ENCODE data around the gene SNX5.

Gene SNX5

GRCh38 chr20:17946572-17947473 is 21.8 kb downstream of the SNX5 start:
- in situ Hi-C loops (cut with MboI; ENCODE audit: low pct_unique_long_range_greater_than_20kb, low sequenced_read_pairs): no loop called here
- no peak for DNase-seq

GRCh38 chr20:17946040-17946439 is 22.6 kb downstream of the SNX5 start:
- no peak for DNase-seq
- in situ Hi-C loops (cut with MboI; ENCODE audit: low pct_unique_long_range_greater_than_20kb, low sequenced_read_pairs): no loop called here

GRCh38 chr20:17944854-17945474 is 23.6 kb downstream of the SNX5 start:
- DNase-seq: no peak
- in situ Hi-C loops (cut with MboI; ENCODE audit: low pct_unique_long_range_greater_than_20kb, low sequenced_read_pairs): no loop called here

GRCh38 chr20:17943343-17943742 is 25.3 kb downstream of the SNX5 start:
- no peak for DNase-seq
- in situ Hi-C loops (cut with MboI; ENCODE audit: low pct_unique_long_range_greater_than_20kb, low sequenced_read_pairs): no loop called here

- DNase-seq: no peak
- in situ Hi-C loops (cut with MboI; ENCODE audit: low pct_unique_long_range_greater_than_20kb, low sequenced_read_pairs): no loop called here
These were observed 26.8 kb downstream of the SNX5 start for GRCh38 chr20:17941826-17942196.

- in situ Hi-C loops (cut with MboI; ENCODE audit: low pct_unique_long_range_greater_than_20kb, low sequenced_read_pairs): no loop called here
- DNase-seq: no peak
These were observed 27.3 kb downstream of the SNX5 start for GRCh38 chr20:17941087-17941825.

- peak; percentile 35 for DNase-seq
- in situ Hi-C loops (cut with MboI; ENCODE audit: low pct_unique_long_range_greater_than_20kb, low sequenced_read_pairs): no loop called here
These were observed 28.2 kb downstream of the SNX5 start for GRCh38 chr20:17940224-17940971.

GRCh38 chr20:17939622-17940223 is 28.9 kb downstream of the SNX5 start:
- in situ Hi-C loops (cut with MboI; ENCODE audit: low pct_unique_long_range_greater_than_20kb, low sequenced_read_pairs): no loop called here
- DNase-seq: peak; percentile 39

GRCh38 chr20:17938871-17939619 is 29.5 kb downstream of the SNX5 start:
- in situ Hi-C loops (cut with MboI; ENCODE audit: low pct_unique_long_range_greater_than_20kb, low sequenced_read_pairs): no loop called here
- peak; percentile 85 for DNase-seq

- in situ Hi-C loops (cut with MboI; ENCODE audit: low pct_unique_long_range_greater_than_20kb, low sequenced_read_pairs): no loop called here
These were observed 31.5 kb downstream of the SNX5 start for GRCh38 chr20:17936761-17937732.

GRCh38 chr20:17936286-17936760 is 32.3 kb downstream of the SNX5 start:
- in situ Hi-C loops (cut with MboI; ENCODE audit: low pct_unique_long_range_greater_than_20kb, low sequenced_read_pairs): no loop called here
- no peak for DNase-seq

More at GRCh38 chr20:17936761-17937732, 31.5 kb downstream of the SNX5 start:
- DNase-seq: no peak

- in situ Hi-C loops (cut with MboI; ENCODE audit: low pct_unique_long_range_greater_than_20kb, low sequenced_read_pairs): no loop called here
- DNase-seq: no peak
These were observed 32.8 kb downstream of the SNX5 start for GRCh38 chr20:17935761-17936160.

GRCh38 chr20:17935186-17935585 is 33.4 kb downstream of the SNX5 start:
- DNase-seq: no peak
- in situ Hi-C loops (cut with MboI; ENCODE audit: low pct_unique_long_range_greater_than_20kb, low sequenced_read_pairs): no loop called here

GRCh38 chr20:17934141-17934862 is 34.3 kb downstream of the SNX5 start:
- no peak for DNase-seq
- in situ Hi-C loops (cut with MboI; ENCODE audit: low pct_unique_long_range_greater_than_20kb, low sequenced_read_pairs): no loop called here

- no peak for DNase-seq
- in situ Hi-C loops (cut with MboI; ENCODE audit: low pct_unique_long_range_greater_than_20kb, low sequenced_read_pairs): no loop called here
These were observed 34.9 kb downstream of the SNX5 start for GRCh38 chr20:17933711-17934110.

- in situ Hi-C loops (cut with MboI; ENCODE audit: low pct_unique_long_range_greater_than_20kb, low sequenced_read_pairs): no loop called here
- no peak for DNase-seq
These were observed 35.5 kb downstream of the SNX5 start for GRCh38 chr20:17933121-17933520.
